Nasal cavity respiratory epithelium epithelial cell of viscerocranial mucosa (primary cell): ENCODE results near the gene MTOR. TPM values are rescaled to one million over a fixed set of nuclear protein-coding genes. Genes with fewer than 3 reads are reported as not detected.

Source experiments
- total RNA-seq: library from RNA; depleted of rRNA; stranded (reverse); fragments of >200 nt; gene quantifications from 2 replicates; pipeline ENCODE4 v1.2.3, GENCODE V29; 2014

MTOR gene
- total RNA-seq: 40.0 and 78.4 TPM in 2 replicates

GRCh38 chr1:11262171-11263049, at the start of gene MTOR:
TSS of gene MTOR (minus strand) at chr1:11262551. CDS start at chr1:11259409, 3,142 bp downstream.

GRCh38 chr1:11272832-11273594, 10.7 kb upstream of the MTOR start, which contains the start of gene UBIAD1:
TSS of gene UBIAD1 (plus strand) at chr1:11273198. CDS start at chr1:11273532, 334 bp downstream.

GRCh38 chr1:11188858-11189451, 73.4 kb downstream of the MTOR start, which contains the start of gene ANGPTL7:
TSS of gene ANGPTL7 (plus strand) at chr1:11189355. CDS start at chr1:11189580, 225 bp downstream.

GRCh38 chr1:11099310-11100148, 162.8 kb downstream of the MTOR start, which contains the start of gene EXOSC10:
TSS of gene EXOSC10 (minus strand) at chr1:11099869. CDS start at chr1:11099831, 38 bp downstream.

GRCh38 chr1:11059968-11060830, 202.2 kb downstream of the MTOR start, which contains the start of gene SRM:
TSS of gene SRM (minus strand) at chr1:11060018. CDS start at chr1:11059943, 75 bp downstream.

Other genes with a start within 250 kb of the MTOR start
- gene TARDBP, start 249.9 kb downstream of the MTOR start, total RNA-seq: 147 and 150 TPM in 2 replicates
- gene MASP2, start 215.3 kb downstream of the MTOR start, total RNA-seq: not detected in 2 replicates
- gene SRM, start 202.5 kb downstream of the MTOR start, total RNA-seq: 15.4 and 36.1 TPM in 2 replicates
- 33.5 and 50.4 TPM in 2 replicates for gene EXOSC10, start 162.7 kb downstream of the MTOR start, total RNA-seq
- not detected in 2 replicates for gene ANGPTL7, start 73.2 kb downstream of the MTOR start, total RNA-seq
- gene UBIAD1, start 10.6 kb upstream of the MTOR start, total RNA-seq: 16.4 and 18.7 TPM in 2 replicates
- 2.0 TPM in 1 of 2 replicates, not detected in the other for gene DISP3, start 216.6 kb upstream of the MTOR start, total RNA-seq